ENCODE results near the gene MRRF. TPM values are rescaled to one million over a fixed set of nuclear protein-coding genes. Genes with fewer than 3 reads are reported as not detected.

The MRRF gene
- total RNA-seq, 1 donor from 2014 or later, result 52.7 TPM

DNA sequence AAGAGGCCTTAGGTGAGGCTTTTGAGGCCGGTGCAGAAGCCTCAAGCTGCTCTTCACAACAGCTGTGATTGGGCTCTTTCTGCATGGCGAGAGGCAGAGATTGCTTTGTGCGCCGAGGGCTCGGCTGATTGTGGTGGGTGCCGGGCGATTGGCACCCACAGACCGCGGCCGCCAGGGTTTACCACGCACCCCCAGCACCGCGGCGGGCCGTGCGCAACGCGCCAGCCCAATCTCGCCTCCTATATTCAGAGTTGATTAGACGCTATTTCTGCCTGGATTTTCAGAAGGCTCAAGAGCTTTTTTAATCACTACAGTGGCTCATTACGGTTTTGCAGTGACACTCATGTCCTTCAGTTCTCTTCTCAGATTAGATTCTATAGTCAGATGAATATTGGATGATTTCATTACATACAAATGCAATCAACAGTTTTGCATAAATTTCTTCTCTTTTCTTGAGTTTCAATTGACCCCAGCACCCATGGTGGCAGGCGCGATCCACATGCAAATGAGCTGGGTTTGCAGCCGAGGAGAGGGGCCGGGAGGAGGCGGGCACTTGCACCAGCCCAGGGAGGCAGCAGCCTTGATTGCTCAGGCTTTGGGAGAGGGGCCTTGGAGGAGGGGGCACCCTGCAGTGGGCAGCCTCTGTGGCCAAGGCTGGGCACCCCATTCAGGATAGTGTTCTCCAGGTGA lies 72.3 kb downstream of the MRRF start:
- no peaks in the 10 kb centered on the region for H3K36me3 ChIP-seq (ENCODE audit: control insufficient read depth, insufficient read depth, low read length)
- TF ChIP-seq, protein P1, sequence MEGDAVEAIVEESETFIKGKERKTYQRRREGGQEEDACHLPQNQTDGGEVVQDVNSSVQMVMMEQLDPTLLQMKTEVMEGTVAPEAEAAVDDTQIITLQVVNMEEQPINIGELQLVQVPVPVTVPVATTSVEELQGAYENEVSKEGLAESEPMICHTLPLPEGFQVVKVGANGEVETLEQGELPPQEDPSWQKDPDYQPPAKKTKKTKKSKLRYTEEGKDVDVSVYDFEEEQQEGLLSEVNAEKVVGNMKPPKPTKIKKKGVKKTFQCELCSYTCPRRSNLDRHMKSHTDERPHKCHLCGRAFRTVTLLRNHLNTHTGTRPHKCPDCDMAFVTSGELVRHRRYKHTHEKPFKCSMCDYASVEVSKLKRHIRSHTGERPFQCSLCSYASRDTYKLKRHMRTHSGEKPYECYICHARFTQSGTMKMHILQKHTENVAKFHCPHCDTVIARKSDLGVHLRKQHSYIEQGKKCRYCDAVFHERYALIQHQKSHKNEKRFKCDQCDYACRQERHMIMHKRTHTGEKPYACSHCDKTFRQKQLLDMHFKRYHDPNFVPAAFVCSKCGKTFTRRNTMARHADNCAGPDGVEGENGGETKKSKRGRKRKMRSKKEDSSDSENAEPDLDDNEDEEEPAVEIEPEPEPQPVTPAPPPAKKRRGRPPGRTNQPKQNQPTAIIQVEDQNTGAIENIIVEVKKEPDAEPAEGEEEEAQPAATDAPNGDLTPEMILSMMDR (IDR thresholded peaks at IDR 0.05; ENCODE audit: insufficient read depth, low read length, severe bottlenecking), result no peak
- FAIRE-seq, result no peak
- peaks cover 4% of the 10 kb centered on the region for H3K27me3 ChIP-seq (ENCODE audit: control insufficient read depth, insufficient read depth, low read length)
- H3K4me3 ChIP-seq (ENCODE audit: low read depth, low read length), result no peak overlapping the region
- DNase-seq (ENCODE audit: low read depth), result no peak

DNA sequence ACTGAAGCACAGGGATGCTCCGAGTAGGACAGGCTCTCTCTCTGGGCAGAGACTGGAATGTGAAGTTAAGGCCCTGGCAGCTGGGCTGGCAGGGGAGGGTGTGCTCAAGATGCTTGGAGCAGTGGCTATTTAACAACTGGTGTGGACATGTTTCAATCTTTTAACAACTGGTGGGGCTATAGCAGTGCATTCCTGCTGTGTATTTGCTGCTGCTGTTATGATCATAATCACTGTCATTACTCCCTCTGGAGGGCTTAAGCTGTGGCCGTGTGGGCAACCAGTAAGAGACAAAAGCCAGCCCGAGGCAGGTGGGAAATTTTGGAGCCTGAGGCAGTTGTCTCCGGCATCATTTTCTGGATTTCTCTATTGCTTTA lies 72.9 kb downstream of the MRRF start:
- H3K36me3 ChIP-seq (ENCODE audit: control insufficient read depth, insufficient read depth, low read length), result no peaks in the 10 kb centered on the region
- FAIRE-seq, result no peak
- DNase-seq (ENCODE audit: low read depth), result no peak
- no peak overlapping the region for H3K4me3 ChIP-seq (ENCODE audit: low read depth, low read length)
- TF ChIP-seq, protein P1 (IDR thresholded peaks at IDR 0.05; ENCODE audit: insufficient read depth, low read length, severe bottlenecking), result no peak
- peaks cover 4% of the 10 kb centered on the region for H3K27me3 ChIP-seq (ENCODE audit: control insufficient read depth, insufficient read depth, low read length)

DNA sequence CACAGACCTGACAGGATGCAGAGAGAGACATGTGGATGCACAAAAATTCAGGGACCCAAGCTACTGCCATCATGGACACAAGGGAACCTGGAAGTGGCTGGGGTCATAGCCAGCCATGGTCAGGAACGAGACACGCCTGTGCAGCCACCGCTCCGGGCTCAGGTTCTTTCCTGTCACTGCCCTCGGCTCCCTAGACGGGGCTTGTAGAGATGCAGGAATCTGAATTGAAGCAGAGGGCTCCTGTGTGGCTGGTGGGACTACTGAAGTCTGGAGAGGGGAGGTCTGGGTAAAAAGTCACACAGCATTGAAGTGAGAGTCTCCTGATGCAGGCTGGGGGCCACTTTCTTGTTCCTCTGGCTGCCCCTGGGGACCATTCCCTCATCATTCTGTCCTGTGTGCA lies 73.9 kb downstream of the MRRF start:
- DNase-seq (ENCODE audit: low read depth), result no peak

DNA sequence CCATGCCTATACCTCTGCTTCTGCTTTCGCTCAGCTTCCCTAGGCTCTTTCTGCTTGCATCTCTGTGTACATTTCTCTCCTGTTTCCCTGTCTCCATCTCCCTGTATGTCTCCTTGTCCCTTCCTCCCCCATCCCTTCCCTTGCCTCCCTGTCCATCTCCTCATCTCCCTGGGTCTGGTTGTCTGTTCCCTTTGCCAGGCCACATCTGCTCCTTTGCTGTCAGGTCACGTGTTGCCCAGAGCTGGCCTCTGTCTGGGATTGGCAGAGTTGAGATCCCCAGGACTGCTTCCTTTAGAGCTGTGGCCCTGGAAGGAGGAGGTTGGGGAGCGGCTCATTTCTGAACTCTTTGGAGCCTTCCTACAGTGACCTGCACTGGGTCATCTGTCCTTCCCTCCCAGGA lies 74.3 kb downstream of the MRRF start:
- no peak for DNase-seq (ENCODE audit: low read depth)
- no peaks in the 10 kb centered on the region for H3K36me3 ChIP-seq (ENCODE audit: control insufficient read depth, insufficient read depth, low read length)
- H3K27me3 ChIP-seq (ENCODE audit: control insufficient read depth, insufficient read depth, low read length), result peaks cover 4% of the 10 kb centered on the region
- no peak overlapping the region for H3K4me3 ChIP-seq (ENCODE audit: low read depth, low read length)
- FAIRE-seq, result no peak
- TF ChIP-seq, protein P1 (IDR thresholded peaks at IDR 0.05; ENCODE audit: insufficient read depth, low read length, severe bottlenecking), result no peak

More for the DNA sequence above, 73.9 kb downstream of the MRRF start:
- no peaks in the 10 kb centered on the region for H3K36me3 ChIP-seq (ENCODE audit: control insufficient read depth, insufficient read depth, low read length)
- TF ChIP-seq, protein P1 (IDR thresholded peaks at IDR 0.05; ENCODE audit: insufficient read depth, low read length, severe bottlenecking), result no peak
- H3K27me3 ChIP-seq (ENCODE audit: control insufficient read depth, insufficient read depth, low read length), result peaks cover 4% of the 10 kb centered on the region
- FAIRE-seq, result no peak
- no peak overlapping the region for H3K4me3 ChIP-seq (ENCODE audit: low read depth, low read length)

DNA sequence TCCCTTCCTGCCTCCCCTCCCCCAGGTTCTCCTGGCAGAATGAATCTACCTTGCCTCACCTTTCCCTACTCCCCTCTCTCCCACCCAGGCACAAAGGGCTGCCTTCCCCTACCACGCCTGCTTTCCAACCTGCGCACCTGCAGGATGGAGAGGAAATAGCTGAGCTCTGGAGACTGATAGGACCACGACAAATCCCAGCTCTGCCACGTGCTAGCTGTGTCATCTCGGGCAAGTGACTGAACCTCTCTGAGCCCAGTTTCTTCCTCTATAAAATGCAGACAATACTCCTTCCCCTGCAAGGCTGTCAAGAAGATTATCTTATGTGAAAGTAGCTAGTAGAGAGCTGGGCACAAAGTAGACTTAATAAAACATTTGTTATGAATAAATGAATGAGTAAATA lies 74.9 kb downstream of the MRRF start:
- no peak for FAIRE-seq
- H3K36me3 ChIP-seq (ENCODE audit: control insufficient read depth, insufficient read depth, low read length), result no peaks in the 10 kb centered on the region
- H3K4me3 ChIP-seq (ENCODE audit: low read depth, low read length), result no peak overlapping the region
- H3K27me3 ChIP-seq (ENCODE audit: control insufficient read depth, insufficient read depth, low read length), result peaks cover 4% of the 10 kb centered on the region
- peak; percentile 26 for DNase-seq (ENCODE audit: low read depth)
- TF ChIP-seq, protein P1 (IDR thresholded peaks at IDR 0.05; ENCODE audit: insufficient read depth, low read length, severe bottlenecking), result no peak

DNA sequence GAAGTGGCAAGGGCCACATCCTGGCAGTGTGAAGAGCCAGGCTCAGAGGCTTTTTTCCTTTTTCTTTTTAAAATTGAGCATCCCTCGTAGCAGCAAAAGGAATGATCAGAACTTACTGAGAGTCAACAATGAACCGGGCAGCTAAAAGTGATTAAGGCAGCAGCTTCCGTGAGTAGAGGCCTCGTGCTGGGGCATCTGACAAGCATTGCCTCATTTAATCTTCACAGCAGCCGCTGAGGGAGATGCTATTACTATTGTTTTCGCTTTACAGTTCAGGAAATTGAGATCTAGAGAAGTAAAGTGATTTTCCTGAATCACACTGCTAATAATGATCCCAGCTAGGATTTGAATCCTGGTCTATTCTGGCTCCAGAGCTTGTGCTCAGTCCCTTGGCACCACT lies 75.5 kb downstream of the MRRF start:
- DNase-seq (ENCODE audit: low read depth) (no peak), FAIRE-seq (no peak)
- no peaks in the 10 kb centered on the region for H3K36me3 ChIP-seq (ENCODE audit: control insufficient read depth, insufficient read depth, low read length)
- TF ChIP-seq, protein P1 (IDR thresholded peaks at IDR 0.05; ENCODE audit: insufficient read depth, low read length, severe bottlenecking), result no peak
- peaks cover 4% of the 10 kb centered on the region for H3K27me3 ChIP-seq (ENCODE audit: control insufficient read depth, insufficient read depth, low read length)
- H3K4me3 ChIP-seq (ENCODE audit: low read depth, low read length), result no peak overlapping the region
